Prostate gland (tissue), 2 donors: ENCODE results near the gene SMCO4. TPM values are rescaled to one million over a fixed set of nuclear protein-coding genes. Genes with fewer than 3 reads are reported as not detected.
"Not testable (repeated sequence)": the region's sequence is repeated elsewhere in the genome, so short reads cannot be mapped to it uniquely, and the experiment has no call there.

Experiments used
- DNase-seq: peaks from one replicate; pipeline ENCODE4 v3.0.0-alpha.2; 2019; ENCODE audit warnings: low spot score
- H3K27ac ChIP-seq, 2 donors: fragments of 200-600 bp; sonication (generic); 2 replicates each; pipeline ENCODE4 v1.5.1; 2017 to 2019
- H3K27me3 ChIP-seq: fragments of 200-600 bp; sonication (generic); replicated peaks from 2 replicates; pipeline ENCODE4 v1.5.1; 2019; ENCODE audit not compliant: insufficient read depth
- H3K36me3 ChIP-seq, 2 donors: fragments of 200-600 bp; sonication (generic); 1 replicate in 1 of 2; 2 replicates in 1 of 2; pipeline versions ENCODE4 v1.5.1 to v1.8.1; 2017 to 2019
- H3K4me1 ChIP-seq: fragments of 200-600 bp; sonication (generic); replicated peaks from 2 replicates; pipeline ENCODE4 v1.5.1; 2019
- H3K4me3 ChIP-seq, 2 donors: fragments of 200-600 bp; sonication (generic); 2 replicates each; pipeline ENCODE4 v1.5.1; 2017 to 2019
- H3K9me3 ChIP-seq: fragments of 200-600 bp; sonication (generic); 2 replicates; pipeline ENCODE4 v1.5.1; 2017
- POLR2A ChIP-seq: fragments of 450-650 bp; IDR thresholded peaks from one replicate; pipeline ENCODE4 v1.6.1; 2016; ENCODE audit warnings: antibody characterized with exemption, mild to moderate bottlenecking
- POLR2AphosphoS5 ChIP-seq: sonication (generic); formaldehyde crosslinking; IDR thresholded peaks from one replicate; pipeline ENCODE4 v1.6.1; 2017; ENCODE audit warnings: antibody characterized with exemption
- WGBS: methylation state at CpG from one replicate; pipeline ENCODE4 v1.1.5; 2018; 5-methylcytosine and 5-hydroxymethylcytosine counted together
- intact Hi-C: fragments of 100-400 bp; cut with DNase I; formaldehyde crosslinking; loops from one replicate; pipeline ENCODE4 v1.14.2; 2022
- total RNA-seq, 2 donors: library from RNA; depleted of rRNA; stranded (reverse); fragments of >200 nt; gene quantifications; one replicate each; pipeline ENCODE4 v1.1.0, GENCODE V29; 2016
- TF ChIP-seq, protein P1 (sequence below), 4 experiments: fragments of 200-600 bp in 2 of 4; fragments of 450-650 bp in 2 of 4; sonication (generic) in 2 of 4; IDR thresholded peaks; 1 replicate in 3 of 4; 2 replicates in 1 of 4; pipeline ENCODE4 v1.5.1; 2016 to 2019; ENCODE audit warnings: antibody characterized with exemption in 4 of 4, mild to moderate bottlenecking in 2 of 4, moderate library complexity in 2 of 4

Gene SMCO4
- total RNA-seq, 2 donors from 2014 or later: 63.8 to 140 TPM

DNA sequence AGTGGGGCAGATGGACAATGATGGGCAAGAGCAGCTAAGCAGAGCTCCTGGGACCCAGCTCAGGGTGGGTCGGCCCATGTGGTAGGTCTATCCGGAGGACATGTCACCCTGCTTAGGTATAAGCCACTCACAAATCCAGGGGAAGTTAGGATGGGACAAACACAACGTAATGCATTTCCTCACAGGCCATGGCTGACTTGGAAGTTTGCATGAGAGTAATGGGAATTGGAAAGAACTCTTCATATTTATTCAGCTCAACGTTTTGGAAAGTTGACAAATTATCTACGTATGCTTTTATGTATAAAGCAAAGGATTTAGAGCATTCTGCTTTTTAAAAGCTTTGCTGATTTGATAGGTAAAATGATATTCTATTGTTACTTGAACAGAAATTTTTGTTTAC, 74.9 kb downstream of the SMCO4 start:
- Histone ChIP-seq H3K4me1 (no peaks in the 10 kb centered on the region), H3K36me3 (no peaks in the 10 kb centered on the region), H3K27me3 (no peaks in the 10 kb centered on the region), H3K4me3 (no peak overlapping the region), H3K9me3 (no peaks in the 10 kb centered on the region), H3K27ac (no peak overlapping the region)
- 44% methylated on average over 5 of the region's 5 CpGs for WGBS
- intact Hi-C loops: no loop called here
- TF ChIP-seq POLR2AphosphoS5 (no peak), POLR2A (no peak)
- TF ChIP-seq, protein P1, sequence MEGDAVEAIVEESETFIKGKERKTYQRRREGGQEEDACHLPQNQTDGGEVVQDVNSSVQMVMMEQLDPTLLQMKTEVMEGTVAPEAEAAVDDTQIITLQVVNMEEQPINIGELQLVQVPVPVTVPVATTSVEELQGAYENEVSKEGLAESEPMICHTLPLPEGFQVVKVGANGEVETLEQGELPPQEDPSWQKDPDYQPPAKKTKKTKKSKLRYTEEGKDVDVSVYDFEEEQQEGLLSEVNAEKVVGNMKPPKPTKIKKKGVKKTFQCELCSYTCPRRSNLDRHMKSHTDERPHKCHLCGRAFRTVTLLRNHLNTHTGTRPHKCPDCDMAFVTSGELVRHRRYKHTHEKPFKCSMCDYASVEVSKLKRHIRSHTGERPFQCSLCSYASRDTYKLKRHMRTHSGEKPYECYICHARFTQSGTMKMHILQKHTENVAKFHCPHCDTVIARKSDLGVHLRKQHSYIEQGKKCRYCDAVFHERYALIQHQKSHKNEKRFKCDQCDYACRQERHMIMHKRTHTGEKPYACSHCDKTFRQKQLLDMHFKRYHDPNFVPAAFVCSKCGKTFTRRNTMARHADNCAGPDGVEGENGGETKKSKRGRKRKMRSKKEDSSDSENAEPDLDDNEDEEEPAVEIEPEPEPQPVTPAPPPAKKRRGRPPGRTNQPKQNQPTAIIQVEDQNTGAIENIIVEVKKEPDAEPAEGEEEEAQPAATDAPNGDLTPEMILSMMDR (IDR thresholded peaks at IDR 0.05): no peak
- DNase-seq: no peak

DNA sequence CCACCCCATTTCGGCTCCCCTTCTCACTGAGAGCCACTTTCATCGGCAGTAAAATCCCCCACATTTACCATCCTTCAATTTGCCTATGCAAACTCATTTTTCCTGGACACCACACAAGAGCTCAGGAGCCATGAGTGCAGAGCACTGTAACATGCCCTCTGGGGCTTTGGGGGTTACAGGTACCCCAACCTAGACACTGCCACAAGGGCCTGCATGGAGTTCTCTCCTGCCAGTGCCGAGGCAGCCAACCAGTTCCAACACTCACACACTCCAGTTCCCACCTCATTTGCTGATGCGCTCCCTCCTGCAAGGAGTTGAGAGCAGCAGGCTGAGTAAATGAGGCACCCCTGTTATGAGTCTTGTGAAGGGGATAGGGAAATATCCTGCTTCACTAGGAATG, 76.1 kb downstream of the SMCO4 start:
- H3K9me3 ChIP-seq: no peaks in the 10 kb centered on the region
- no peak overlapping the region for H3K4me3 ChIP-seq
- no peak overlapping the region for H3K27ac ChIP-seq
- H3K4me1 ChIP-seq: no peaks in the 10 kb centered on the region
- intact Hi-C loops: no loop called here
- TF ChIP-seq, protein P1 (IDR thresholded peaks at IDR 0.05): no peak
- 91% methylated on average over 4 of the region's 4 CpGs for WGBS
- H3K27me3 ChIP-seq: no peaks in the 10 kb centered on the region
- H3K36me3 ChIP-seq: no peaks in the 10 kb centered on the region
- DNase-seq: no peak

DNA sequence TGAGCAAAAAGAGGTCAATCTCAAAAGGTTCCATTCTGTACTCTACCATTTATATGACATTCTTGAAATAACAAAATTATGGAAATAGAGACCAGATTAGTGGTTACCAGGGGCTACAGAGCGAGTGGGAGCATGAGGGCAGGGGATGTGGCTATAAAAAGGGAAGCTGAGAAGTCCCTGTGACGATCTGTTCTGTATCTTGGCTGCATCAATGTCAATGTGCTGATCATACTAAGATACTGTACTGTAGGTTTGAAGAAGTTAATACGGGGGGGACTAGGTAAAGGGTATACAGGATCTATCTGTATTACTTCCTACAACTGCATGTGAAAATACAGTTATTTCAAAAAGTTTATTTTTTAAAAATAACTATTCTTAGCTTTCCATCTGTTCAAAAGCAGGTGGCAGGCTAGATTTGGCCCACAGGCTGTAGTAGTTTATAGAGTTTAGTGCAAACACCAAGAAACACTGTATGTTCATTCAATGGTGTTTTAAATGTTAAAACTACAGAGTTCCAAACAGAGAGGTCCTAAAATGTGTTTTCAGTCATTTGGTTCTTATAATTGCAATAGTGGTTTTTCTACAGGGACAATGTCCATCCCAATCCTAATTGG, 78.2 kb downstream of the SMCO4 start:
- H3K4me3 ChIP-seq: no peak overlapping the region
- TF ChIP-seq POLR2AphosphoS5 (peak; percentile 13), POLR2A (no peak)
- TF ChIP-seq, protein P1 (IDR thresholded peaks at IDR 0.05): peak in 1 of 4 experiments; percentile 19
- H3K4me1 ChIP-seq: no peaks in the 10 kb centered on the region
- DNase-seq: no peak
- no peaks in the 10 kb centered on the region for H3K27me3 ChIP-seq
- 46% methylated on average over 3 of the region's 3 CpGs for WGBS
- no peaks in the 10 kb centered on the region for H3K9me3 ChIP-seq
- intact Hi-C loops: no loop called here
- no peak overlapping the region for H3K27ac ChIP-seq
- no peaks in the 10 kb centered on the region for H3K36me3 ChIP-seq

DNA sequence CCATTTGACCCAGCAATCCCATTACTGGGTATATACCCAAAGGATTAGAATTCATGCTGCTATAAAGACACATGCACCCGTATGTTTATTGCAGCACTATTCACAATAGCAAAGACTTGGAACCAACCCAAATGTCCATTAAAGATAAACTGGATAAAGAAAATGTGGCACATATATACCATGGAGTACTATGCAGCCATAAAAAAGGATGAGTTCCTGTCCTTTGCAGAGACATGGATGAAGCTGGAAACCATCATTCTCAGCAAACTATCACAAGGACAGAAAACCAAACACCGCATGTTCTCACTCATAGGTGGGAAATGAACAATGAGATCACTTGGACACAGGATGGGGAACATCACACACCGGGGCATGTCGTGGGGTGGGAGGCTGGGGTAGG, 79.5 kb downstream of the SMCO4 start:
- H3K9me3 ChIP-seq, DNase-seq, intact Hi-C loops, H3K27me3 ChIP-seq, H3K36me3 ChIP-seq, H3K4me1 ChIP-seq, H3K4me3 ChIP-seq, H3K27ac ChIP-seq: not testable (repeated sequence)
- 92% methylated on average over 4 of the region's 4 CpGs for WGBS

DNA sequence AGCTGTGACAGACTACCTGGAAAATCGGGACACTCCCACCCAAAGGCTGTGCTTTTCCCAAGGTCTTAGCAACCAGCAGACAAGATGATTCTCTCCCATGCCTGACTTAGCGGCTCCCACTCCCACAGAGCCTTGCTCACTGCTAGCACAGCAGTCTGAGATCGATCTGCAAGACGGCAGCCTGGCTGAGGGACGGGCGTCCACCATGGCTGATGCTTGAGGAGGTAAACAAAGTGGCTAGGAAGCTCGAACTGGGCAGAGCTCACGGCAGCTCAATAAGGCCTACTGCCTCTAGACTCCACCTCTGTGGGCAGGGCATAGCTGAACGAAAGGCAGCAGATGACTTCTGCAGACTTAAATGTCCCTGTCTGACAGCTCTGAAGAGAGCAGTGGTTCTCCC, 84.9 kb downstream of the SMCO4 start:
- Histone ChIP-seq H3K4me1 (no peaks in the 10 kb centered on the region), H3K36me3 (no peaks in the 10 kb centered on the region), H3K27ac (no peak overlapping the region), H3K4me3 (no peak overlapping the region), H3K27me3 (no peaks in the 10 kb centered on the region), H3K9me3 (no peaks in the 10 kb centered on the region)
- TF ChIP-seq POLR2A (no peak), POLR2AphosphoS5 (no peak)
- TF ChIP-seq, protein P1 (IDR thresholded peaks at IDR 0.05): no peak
- intact Hi-C loops: no loop called here
- WGBS: 93% methylated on average over 7 of the region's 9 CpGs
- no peak for DNase-seq
